Right forelimb (tissue), 1 donor: ENCODE measurements around the gene TOMM22.

Source experiments
- DNase-seq: peaks from one replicate; pipeline ENCODE4 v3.0.0-alpha.2; 2018

Gene TOMM22

GRCh38 chr22:38715852-38716251 lies 34.1 kb downstream of the TOMM22 start:
- no peak for DNase-seq

GRCh38 chr22:38716271-38716670 lies 34.5 kb downstream of the TOMM22 start:
- no peak for DNase-seq

- no peak for DNase-seq
Measured at GRCh38 chr22:38716826-38717225, 35.1 kb downstream of the TOMM22 start.

- no peak for DNase-seq
Measured at GRCh38 chr22:38717244-38717643, 35.5 kb downstream of the TOMM22 start.

- DNase-seq = no peak
Measured at GRCh38 chr22:38718414-38718813, 36.7 kb downstream of the TOMM22 start.

- DNase-seq = no peak
Measured at GRCh38 chr22:38719196-38719595, 37.4 kb downstream of the TOMM22 start.

- DNase-seq = no peak
Measured at GRCh38 chr22:38720350-38720749, 38.6 kb downstream of the TOMM22 start.

GRCh38 chr22:38721551-38721950 lies 39.8 kb downstream of the TOMM22 start:
- DNase-seq = no peak

- no peak for DNase-seq
Measured at GRCh38 chr22:38724176-38724575, 42.4 kb downstream of the TOMM22 start.

GRCh38 chr22:38724926-38725571 lies 43.3 kb downstream of the TOMM22 start:
- DNase-seq = no peak

- DNase-seq = no peak
Measured at GRCh38 chr22:38725900-38726655, 44.3 kb downstream of the TOMM22 start.

GRCh38 chr22:38727123-38727522 lies 45.4 kb downstream of the TOMM22 start:
- no peak for DNase-seq

GRCh38 chr22:38727530-38728451 lies 46.0 kb downstream of the TOMM22 start:
- DNase-seq = no peak

GRCh38 chr22:38728871-38729796 lies 47.4 kb downstream of the TOMM22 start:
- no peak for DNase-seq

- DNase-seq = no peak
Measured at GRCh38 chr22:38729946-38730345, 48.2 kb downstream of the TOMM22 start.

GRCh38 chr22:38730411-38730871 lies 48.7 kb downstream of the TOMM22 start:
- DNase-seq = no peak

- DNase-seq = no peak
Measured at GRCh38 chr22:38731703-38732161, 50.0 kb downstream of the TOMM22 start.

GRCh38 chr22:38732251-38732815 lies 50.6 kb downstream of the TOMM22 start:
- DNase-seq = no peak

GRCh38 chr22:38733329-38733723 lies 51.6 kb downstream of the TOMM22 start:
- no peak for DNase-seq

GRCh38 chr22:38733724-38734381 lies 52.1 kb downstream of the TOMM22 start:
- DNase-seq = no peak

- no peak for DNase-seq
Measured at GRCh38 chr22:38734421-38735100, 52.8 kb downstream of the TOMM22 start.
